Progenitor cell of endocrine pancreas (in vitro differentiated cells): Measurements from ENCODE around the gene EFCAB9. TPM values are rescaled to one million over a fixed set of nuclear protein-coding genes. Genes with fewer than 3 reads are reported as not detected.

ENCODE experiments used
- DNase-seq: peaks from one replicate; pipeline ENCODE4 v3.0.0; 2021; ENCODE audit warnings: low spot score; ENCODE audit not compliant: unreplicated experiment
- H3K27ac Mint-ChIP-seq: 2 replicates; pipeline ENCODE4 v1.8.0; 2021; ENCODE audit warnings: mild to moderate bottlenecking, moderate library complexity, mixed read lengths
- H3K27me3 Mint-ChIP-seq: 2 replicates; pipeline ENCODE4 v1.8.0; 2021; ENCODE audit warnings: mixed read lengths
- H3K36me3 Mint-ChIP-seq: 2 replicates; pipeline ENCODE4 v1.8.0; 2022; ENCODE audit warnings: mixed read lengths; ENCODE audit not compliant: insufficient read depth
- H3K4me1 Mint-ChIP-seq: 2 replicates; pipeline ENCODE4 v1.8.0; 2021; ENCODE audit warnings: low read depth, mixed read lengths
- H3K4me3 Mint-ChIP-seq: 2 replicates; pipeline ENCODE4 v1.8.0; 2021; ENCODE audit warnings: low read depth, mild to moderate bottlenecking, moderate library complexity, mixed read lengths
- H3K9me3 Mint-ChIP-seq: 2 replicates; pipeline ENCODE4 v1.8.0; 2021; ENCODE audit warnings: low read depth, mixed read lengths
- CTCF ChIP-seq: fragments of 200-600 bp; sonication (generic); IDR thresholded peaks from one replicate; pipeline ENCODE4 v1.5.0; 2021; ENCODE audit warnings: antibody characterized with exemption, mild to moderate bottlenecking; ENCODE audit not compliant: unreplicated experiment
- total RNA-seq: library from RNA; stranded (reverse); gene quantifications from 2 replicates; pipeline ENCODE4 v1.2.1, GENCODE V29; 2021

EFCAB9 gene
- total RNA-seq, 1 donor from 2014 or later: not detected

GRCh38 chr5:172245046-172245445 is 51.1 kb downstream of the EFCAB9 start:
- Mint-ChIP-seq H3K4me3 (no peak overlapping the region), H3K36me3 (peaks cover 13% of the 10 kb centered on the region), H3K9me3 (peaks cover 2% of the 10 kb centered on the region), H3K27me3 (no peaks in the 10 kb centered on the region), H3K4me1 (peaks cover 11% of the 10 kb centered on the region), H3K27ac (no peak overlapping the region)
- DNase-seq: no peak
- TF ChIP-seq CTCF: no peak

GRCh38 chr5:172245703-172246125 is 51.7 kb downstream of the EFCAB9 start:
- Mint-ChIP-seq H3K4me1 (peaks cover 11% of the 10 kb centered on the region), H3K36me3 (peaks cover 17% of the 10 kb centered on the region), H3K27me3 (no peaks in the 10 kb centered on the region), H3K27ac (peak overlapping the region; percentile 6), H3K4me3 (no peak overlapping the region), H3K9me3 (peaks cover 5% of the 10 kb centered on the region)
- no peak for DNase-seq
- TF ChIP-seq CTCF: no peak

- TF ChIP-seq CTCF: no peak
- Mint-ChIP-seq H3K36me3 (peaks cover 30% of the 10 kb centered on the region), H3K4me1 (peaks cover 11% of the 10 kb centered on the region), H3K27me3 (no peaks in the 10 kb centered on the region), H3K4me3 (no peak overlapping the region), H3K27ac (peak overlapping the region; percentile 87), H3K9me3 (peaks cover 17% of the 10 kb centered on the region)
- no peak for DNase-seq
Measured at GRCh38 chr5:172248637-172249036, 54.7 kb downstream of the EFCAB9 start.

- Mint-ChIP-seq H3K4me1 (peaks cover 8% of the 10 kb centered on the region), H3K4me3 (no peak overlapping the region), H3K36me3 (peaks cover 47% of the 10 kb centered on the region), H3K27ac (no peak overlapping the region), H3K27me3 (no peaks in the 10 kb centered on the region), H3K9me3 (peaks cover 17% of the 10 kb centered on the region)
- DNase-seq: no peak
- TF ChIP-seq CTCF: no peak
Measured at GRCh38 chr5:172251419-172251818, 57.4 kb downstream of the EFCAB9 start.

- Mint-ChIP-seq H3K9me3 (peaks cover 24% of the 10 kb centered on the region), H3K27me3 (no peaks in the 10 kb centered on the region), H3K36me3 (peaks cover 55% of the 10 kb centered on the region), H3K4me3 (no peak overlapping the region), H3K4me1 (peaks cover 3% of the 10 kb centered on the region), H3K27ac (peak overlapping the region; percentile 16)
- TF ChIP-seq CTCF: no peak
- no peak for DNase-seq
Measured at GRCh38 chr5:172252501-172252900, 58.5 kb downstream of the EFCAB9 start.

Other genes starting within 250 kb of the EFCAB9 start
- 61.2 and 63.5 TPM in 2 replicates for gene FBXW11, start 187.5 kb upstream of the EFCAB9 start, total RNA-seq
- gene STK10, start 5.9 kb upstream of the EFCAB9 start, total RNA-seq: 18.1 and 18.3 TPM in 2 replicates
- 69.6 and 72.7 TPM in 2 replicates for gene UBTD2, start 89.6 kb downstream of the EFCAB9 start, total RNA-seq